Thyroid gland (tissue), 4 donors: Measurements from ENCODE around the gene PRICKLE1.

Experiments used
- POLR2A ChIP-seq, 2 donors: fragments of 450-650 bp; IDR thresholded peaks; one replicate each; pipeline ENCODE4 v1.6.1; 2017; ENCODE audit warnings: antibody characterized with exemption in 2 of 2, mild to moderate bottlenecking in 2 of 2, moderate library complexity in 1 of 2
- TF ChIP-seq, protein P1 (sequence below), 6 experiments: fragments of 200-600 bp in 3 of 6; fragments of 450-650 bp in 3 of 6; sonication (generic) in 3 of 6; IDR thresholded peaks; one replicate each; pipeline ENCODE4 v1.5.1; 2016 to 2019; ENCODE audit warnings: antibody characterized with exemption in 6 of 6, mild to moderate bottlenecking in 2 of 6, inconsistent platforms in 1 of 6, moderate library complexity in 1 of 6

- no peak for TF ChIP-seq POLR2A (IDR thresholded peaks at IDR 0.05)
- TF ChIP-seq, protein P1, sequence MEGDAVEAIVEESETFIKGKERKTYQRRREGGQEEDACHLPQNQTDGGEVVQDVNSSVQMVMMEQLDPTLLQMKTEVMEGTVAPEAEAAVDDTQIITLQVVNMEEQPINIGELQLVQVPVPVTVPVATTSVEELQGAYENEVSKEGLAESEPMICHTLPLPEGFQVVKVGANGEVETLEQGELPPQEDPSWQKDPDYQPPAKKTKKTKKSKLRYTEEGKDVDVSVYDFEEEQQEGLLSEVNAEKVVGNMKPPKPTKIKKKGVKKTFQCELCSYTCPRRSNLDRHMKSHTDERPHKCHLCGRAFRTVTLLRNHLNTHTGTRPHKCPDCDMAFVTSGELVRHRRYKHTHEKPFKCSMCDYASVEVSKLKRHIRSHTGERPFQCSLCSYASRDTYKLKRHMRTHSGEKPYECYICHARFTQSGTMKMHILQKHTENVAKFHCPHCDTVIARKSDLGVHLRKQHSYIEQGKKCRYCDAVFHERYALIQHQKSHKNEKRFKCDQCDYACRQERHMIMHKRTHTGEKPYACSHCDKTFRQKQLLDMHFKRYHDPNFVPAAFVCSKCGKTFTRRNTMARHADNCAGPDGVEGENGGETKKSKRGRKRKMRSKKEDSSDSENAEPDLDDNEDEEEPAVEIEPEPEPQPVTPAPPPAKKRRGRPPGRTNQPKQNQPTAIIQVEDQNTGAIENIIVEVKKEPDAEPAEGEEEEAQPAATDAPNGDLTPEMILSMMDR (IDR thresholded peaks at IDR 0.05): no peak
Observed at GRCh38 chr12:42496886-42497285, 92.7 kb downstream of the PRICKLE1 start.
